Measurements from ENCODE around the gene TEAD3. TPM values are rescaled to one million over a fixed set of nuclear protein-coding genes. Genes with fewer than 3 reads are reported as not detected.
A peak's percentile ranks its signal among the peaks of the same experiment; 100 is the strongest.
"Not testable (repeated sequence)": the region's sequence is repeated elsewhere in the genome, so short reads cannot be mapped to it uniquely, and the experiment has no call there.

The TEAD3 gene
- polyA plus RNA-seq, 3 donors: not detected

DNA sequence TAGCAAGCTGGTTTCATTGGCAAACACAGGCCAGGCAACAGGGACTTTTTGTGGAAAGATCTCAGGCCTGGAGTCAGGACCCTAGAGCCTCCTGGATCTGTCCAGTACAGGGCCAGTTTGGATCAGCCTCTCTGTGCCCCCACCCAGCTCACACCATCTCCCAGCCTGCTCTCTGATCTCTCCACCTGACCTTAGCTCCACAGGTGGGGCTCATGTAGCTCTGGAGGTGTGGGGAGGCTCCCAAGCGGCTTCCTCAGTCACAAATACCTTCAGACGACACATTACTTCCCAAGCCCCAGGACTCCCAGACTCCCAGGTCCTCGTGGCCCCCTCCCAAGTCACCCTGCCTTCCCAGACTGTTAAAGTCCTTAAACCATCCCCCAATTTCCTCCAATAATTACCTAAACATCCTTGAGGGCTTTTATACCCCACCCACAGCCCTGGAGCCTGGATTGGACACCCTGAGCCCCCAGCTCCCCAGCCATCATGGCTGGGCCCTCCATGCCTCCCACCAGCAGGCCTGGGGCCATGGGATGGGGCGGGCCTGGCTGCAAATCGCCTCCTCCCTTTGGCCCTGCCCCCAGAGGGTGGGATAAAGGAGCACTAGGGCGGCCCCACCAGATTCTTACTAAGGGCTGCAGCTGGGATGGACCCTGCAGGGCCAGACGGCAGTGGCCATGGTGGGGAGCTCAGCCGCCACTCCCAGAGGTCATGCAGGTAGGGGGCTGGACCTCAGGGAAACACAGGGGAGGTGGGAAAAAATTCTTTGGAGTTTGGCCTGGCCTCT, 60.6 kb downstream of the TEAD3 start:
- Mint-ChIP-seq H3K27ac (no peak overlapping the region), H3K4me1 (peaks cover 3% of the 10 kb centered on the region), H3K4me3 (no peak overlapping the region), H3K36me3 (no peaks in the 10 kb centered on the region), H3K9me3 (no peaks in the 10 kb centered on the region), H3K27me3 (ENCODE audit: low read depth in 3 of 3) (peaks cover 3 to 6% (median 4%) of the 10 kb centered on the region in 3 donors)
- H3K79me2 ChIP-seq (ENCODE audit: insufficient read depth, low read length): no peaks in the 10 kb centered on the region
- H3K4me3 ChIP-seq (replicated peaks in 1 of 3; ENCODE audit: low read depth in 2 of 3, low read length in 3 of 3): no peak overlapping the region
- H3K9me3 ChIP-seq (replicated peaks in 1 of 2; ENCODE audit: control insufficient read depth in 1 of 2, insufficient read depth in 1 of 2, low read length in 2 of 2): no peaks in the 10 kb centered on the region
- H3K27ac ChIP-seq (ENCODE audit: low read depth in 1 of 2, low read length in 2 of 2): no peak overlapping the region
- no peaks in the 10 kb centered on the region for H3K36me3 ChIP-seq (replicated peaks in 1 of 2; ENCODE audit: control insufficient read depth in 1 of 2, insufficient read depth in 2 of 2, low read length in 2 of 2)
- 85% methylated on average over 5 of the region's 8 CpGs for WGBS (ENCODE audit: insufficient coverage)
- TF ChIP-seq, protein P1, sequence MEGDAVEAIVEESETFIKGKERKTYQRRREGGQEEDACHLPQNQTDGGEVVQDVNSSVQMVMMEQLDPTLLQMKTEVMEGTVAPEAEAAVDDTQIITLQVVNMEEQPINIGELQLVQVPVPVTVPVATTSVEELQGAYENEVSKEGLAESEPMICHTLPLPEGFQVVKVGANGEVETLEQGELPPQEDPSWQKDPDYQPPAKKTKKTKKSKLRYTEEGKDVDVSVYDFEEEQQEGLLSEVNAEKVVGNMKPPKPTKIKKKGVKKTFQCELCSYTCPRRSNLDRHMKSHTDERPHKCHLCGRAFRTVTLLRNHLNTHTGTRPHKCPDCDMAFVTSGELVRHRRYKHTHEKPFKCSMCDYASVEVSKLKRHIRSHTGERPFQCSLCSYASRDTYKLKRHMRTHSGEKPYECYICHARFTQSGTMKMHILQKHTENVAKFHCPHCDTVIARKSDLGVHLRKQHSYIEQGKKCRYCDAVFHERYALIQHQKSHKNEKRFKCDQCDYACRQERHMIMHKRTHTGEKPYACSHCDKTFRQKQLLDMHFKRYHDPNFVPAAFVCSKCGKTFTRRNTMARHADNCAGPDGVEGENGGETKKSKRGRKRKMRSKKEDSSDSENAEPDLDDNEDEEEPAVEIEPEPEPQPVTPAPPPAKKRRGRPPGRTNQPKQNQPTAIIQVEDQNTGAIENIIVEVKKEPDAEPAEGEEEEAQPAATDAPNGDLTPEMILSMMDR (IDR thresholded peaks at IDR 0.05): no peak
- H2AFZ ChIP-seq (ENCODE audit: insufficient read depth, low read depth, low read length, poor library complexity, severe bottlenecking): no peak overlapping the region
- no peaks in the 10 kb centered on the region for H4K20me1 ChIP-seq (ENCODE audit: insufficient read depth, low read length)
- no peak overlapping the region for H3K9ac ChIP-seq (ENCODE audit: insufficient read depth, low read length, poor library complexity, severe bottlenecking)
- H3K27me3 ChIP-seq (ENCODE audit: control insufficient read depth in 2 of 2, insufficient read depth in 2 of 2, low read length in 2 of 2): no peaks in the 10 kb centered on the region
- intact Hi-C loops (cut with micrococcal nuclease): no loop called here
- DNase-seq: no peak
- no peak overlapping the region for H3K4me2 ChIP-seq (replicated peaks; ENCODE audit: extremely low read depth, low read length, poor library complexity, severe bottlenecking)
- H3K4me1 ChIP-seq (ENCODE audit: control insufficient read depth in 1 of 2, insufficient read depth in 2 of 2, low read length in 2 of 2): no peaks in the 10 kb centered on the region

DNA sequence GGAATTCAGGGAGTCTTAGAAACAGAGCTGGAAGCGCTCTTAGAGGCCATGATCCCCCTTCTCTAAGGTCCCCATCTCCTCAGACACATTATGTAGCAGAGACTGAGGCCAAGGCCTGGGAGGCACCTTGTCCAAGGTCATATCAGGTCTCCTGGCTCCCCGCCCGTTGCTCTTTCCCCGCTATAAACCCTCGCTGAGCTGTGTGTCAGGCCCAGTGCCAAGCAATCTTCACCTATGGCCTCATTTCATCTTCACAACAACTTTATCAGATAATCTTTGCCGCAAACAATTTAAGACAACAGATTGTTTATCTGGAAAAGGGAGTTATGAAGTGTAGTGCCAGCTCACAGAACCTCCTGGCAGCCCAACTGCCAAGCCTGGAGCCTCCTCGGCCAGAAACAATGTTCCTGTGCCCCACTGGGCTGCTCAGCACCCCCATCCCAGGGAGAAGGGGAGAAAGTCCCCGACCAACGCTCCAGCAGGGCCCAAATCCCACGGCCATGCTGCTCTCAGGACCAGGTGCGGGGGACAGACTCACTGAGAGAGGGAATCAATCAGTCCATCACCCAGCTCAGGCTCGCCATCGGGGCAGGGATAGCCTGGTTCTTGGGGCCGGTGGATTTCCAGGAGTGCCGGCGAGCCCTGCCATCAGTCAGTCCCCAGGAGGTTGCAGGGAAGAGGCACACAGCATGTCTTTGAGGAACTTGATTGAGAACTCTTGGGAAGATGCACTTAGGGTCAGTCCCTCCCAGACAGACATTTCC, 61.6 kb downstream of the TEAD3 start:
- H3K4me1 Mint-ChIP-seq: peaks cover 3% of the 10 kb centered on the region
- no peak overlapping the region for H3K4me3 ChIP-seq (replicated peaks in 1 of 3; ENCODE audit: low read depth in 2 of 3, low read length in 3 of 3)
- no peak overlapping the region for H3K4me3 Mint-ChIP-seq
- no peaks in the 10 kb centered on the region for H3K27me3 ChIP-seq (ENCODE audit: control insufficient read depth in 2 of 2, insufficient read depth in 2 of 2, low read length in 2 of 2)
- peak overlapping the region; percentile 15 for H3K9ac ChIP-seq (ENCODE audit: insufficient read depth, low read length, poor library complexity, severe bottlenecking)
- intact Hi-C loops (cut with micrococcal nuclease): no loop called here
- H3K79me2 ChIP-seq (ENCODE audit: insufficient read depth, low read length): no peaks in the 10 kb centered on the region
- no peak overlapping the region for H3K4me2 ChIP-seq (replicated peaks; ENCODE audit: extremely low read depth, low read length, poor library complexity, severe bottlenecking)
- H4K20me1 ChIP-seq (ENCODE audit: insufficient read depth, low read length): no peaks in the 10 kb centered on the region
- no peaks in the 10 kb centered on the region for H3K4me1 ChIP-seq (ENCODE audit: control insufficient read depth in 1 of 2, insufficient read depth in 2 of 2, low read length in 2 of 2)
- peaks cover 3 to 5% (median 4%) of the 10 kb centered on the region in 3 donors for H3K27me3 Mint-ChIP-seq (ENCODE audit: low read depth in 3 of 3)
- DNase-seq: no peak
- H3K27ac ChIP-seq (ENCODE audit: low read depth in 1 of 2, low read length in 2 of 2): no peak overlapping the region
- H3K36me3 ChIP-seq (replicated peaks in 1 of 2; ENCODE audit: control insufficient read depth in 1 of 2, insufficient read depth in 2 of 2, low read length in 2 of 2): no peaks in the 10 kb centered on the region
- no peak overlapping the region for H2AFZ ChIP-seq (ENCODE audit: insufficient read depth, low read depth, low read length, poor library complexity, severe bottlenecking)
- H3K9me3 Mint-ChIP-seq: peaks cover 1 to 8% (median 5%) of the 10 kb centered on the region in 7 donors
- TF ChIP-seq, protein P1 (IDR thresholded peaks at IDR 0.05): no peak
- H3K27ac Mint-ChIP-seq: peak overlapping the region in 1 of 7 donors; percentile 80
- WGBS (ENCODE audit: insufficient coverage): 93% methylated on average over 10 of the region's 16 CpGs
- H3K36me3 Mint-ChIP-seq: no peaks in the 10 kb centered on the region
- peaks cover 2 to 5% of the 10 kb centered on the region in 2 donors for H3K9me3 ChIP-seq (replicated peaks in 1 of 2; ENCODE audit: control insufficient read depth in 1 of 2, insufficient read depth in 1 of 2, low read length in 2 of 2)

DNA sequence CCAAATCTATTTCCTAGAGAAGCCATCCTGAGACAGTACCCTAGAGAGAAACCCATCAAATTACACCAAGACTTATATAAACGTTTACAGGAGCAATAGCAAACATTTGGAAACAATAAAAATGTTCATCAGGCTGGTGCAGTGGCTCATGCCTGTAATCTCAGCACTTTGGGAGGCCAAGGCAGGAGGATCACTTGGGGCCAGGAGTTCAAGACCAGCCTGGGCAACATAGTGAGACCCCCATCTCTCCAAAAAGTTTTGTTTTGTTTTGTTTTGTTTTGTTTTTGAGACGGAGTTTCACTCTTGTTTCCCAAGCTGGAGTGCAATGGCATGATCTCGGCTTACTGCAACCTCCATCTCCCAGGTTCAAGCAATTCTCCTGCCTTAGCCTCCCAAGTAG, 64.2 kb downstream of the TEAD3 start:
- H3K9ac ChIP-seq (ENCODE audit: insufficient read depth, low read length, poor library complexity, severe bottlenecking); H3K27ac Mint-ChIP-seq; H3K4me3 ChIP-seq (replicated peaks in 1 of 3; ENCODE audit: low read depth in 2 of 3, low read length in 3 of 3); H2AFZ ChIP-seq (ENCODE audit: insufficient read depth, low read depth, low read length, poor library complexity, severe bottlenecking); H3K27ac ChIP-seq (ENCODE audit: low read depth in 1 of 2, low read length in 2 of 2); H3K4me3 Mint-ChIP-seq; H3K4me1 ChIP-seq (ENCODE audit: control insufficient read depth in 1 of 2, insufficient read depth in 2 of 2, low read length in 2 of 2); intact Hi-C loops (cut with micrococcal nuclease); DNase-seq; H3K4me2 ChIP-seq (replicated peaks; ENCODE audit: extremely low read depth, low read length, poor library complexity, severe bottlenecking); H3K79me2 ChIP-seq (ENCODE audit: insufficient read depth, low read length); H3K36me3 ChIP-seq (replicated peaks in 1 of 2; ENCODE audit: control insufficient read depth in 1 of 2, insufficient read depth in 2 of 2, low read length in 2 of 2); H3K27me3 ChIP-seq (ENCODE audit: control insufficient read depth in 2 of 2, insufficient read depth in 2 of 2, low read length in 2 of 2); H3K27me3 Mint-ChIP-seq (ENCODE audit: low read depth in 3 of 3); H4K20me1 ChIP-seq (ENCODE audit: insufficient read depth, low read length); H3K4me1 Mint-ChIP-seq: not testable (repeated sequence)
- WGBS (ENCODE audit: insufficient coverage): 100% methylated on average over 1 of the region's 3 CpGs
- H3K36me3 Mint-ChIP-seq: peaks cover 4 to 15% of the 10 kb centered on the region in 2 donors
- H3K9me3 Mint-ChIP-seq: peaks cover 18 to 34% (median 30%) of the 10 kb centered on the region in 7 donors
- H3K9me3 ChIP-seq (replicated peaks in 1 of 2; ENCODE audit: control insufficient read depth in 1 of 2, insufficient read depth in 1 of 2, low read length in 2 of 2): peaks cover 27 to 30% of the 10 kb centered on the region in 2 donors
